Vagina (tissue), 2 donors: Measurements from ENCODE around the gene KLHL2. TPM values are rescaled to one million over a fixed set of nuclear protein-coding genes. Genes with fewer than 3 reads are reported as not detected.
"Not testable (repeated sequence)": the region's sequence is repeated elsewhere in the genome, so short reads cannot be mapped to it uniquely, and the experiment has no call there.

Experiments used
- DNase-seq, 2 donors: peaks; one replicate each; pipeline ENCODE4 v3.0.0-alpha.2; 2017; ENCODE audit errors: extremely low spot score in 2 of 2
- H3K27ac ChIP-seq: fragments of 200-600 bp; sonication (generic); one replicate; pipeline ENCODE4 v1.5.1; 2019
- H3K27me3 ChIP-seq: fragments of 200-600 bp; sonication (generic); one replicate; pipeline ENCODE4 v1.5.1; 2019
- H3K36me3 ChIP-seq, 2 donors: fragments of 200-600 bp; sonication (generic); one replicate each; pipeline ENCODE4 v1.5.1; 2017 to 2019
- H3K4me1 ChIP-seq: fragments of 200-600 bp; sonication (generic); one replicate; pipeline ENCODE4 v1.5.1; 2019
- H3K4me3 ChIP-seq, 2 donors: fragments of 200-600 bp; sonication (generic); 1 replicate in 1 of 2; 2 replicates in 1 of 2; pipeline ENCODE4 v1.5.1; 2016 to 2019
- H3K9me3 ChIP-seq: fragments of 200-600 bp; sonication (generic); one replicate; pipeline ENCODE4 v1.5.1; 2019
- POLR2A ChIP-seq, 2 donors: fragments of 450-650 bp; IDR thresholded peaks; one replicate each; pipeline ENCODE4 v1.6.1; 2017; ENCODE audit warnings: antibody characterized with exemption in 2 of 2, mild to moderate bottlenecking in 2 of 2, moderate library complexity in 2 of 2
- POLR2AphosphoS5 ChIP-seq, 2 donors: sonication (generic); formaldehyde crosslinking; IDR thresholded peaks; one replicate each; pipeline ENCODE4 v1.9.0; 2017; ENCODE audit warnings: antibody characterized with exemption in 2 of 2, mild to moderate bottlenecking in 2 of 2, low read depth in 1 of 2; ENCODE audit not compliant: insufficient read depth in 1 of 2
- intact Hi-C: fragments of 100-400 bp; cut with DNase I; formaldehyde crosslinking; loops from one replicate; pipeline ENCODE4 v1.15.1; 2023
- total RNA-seq: library from RNA; depleted of rRNA; stranded (reverse); fragments of >200 nt; gene quantifications from one replicate; pipeline ENCODE4 v1.2.3, GENCODE V29; 2016
- TF ChIP-seq, protein P1 (sequence below), 3 experiments: fragments of 450-650 bp in 2 of 3; fragments of 200-600 bp in 1 of 3; sonication (generic) in 1 of 3; IDR thresholded peaks; one replicate each; pipeline ENCODE4 v1.5.1; 2017 to 2019; ENCODE audit warnings: antibody characterized with exemption in 3 of 3, mild to moderate bottlenecking in 2 of 3, moderate library complexity in 2 of 3

The KLHL2 gene
- total RNA-seq, 1 donor from 2014 or later = 29.5 TPM

DNA sequence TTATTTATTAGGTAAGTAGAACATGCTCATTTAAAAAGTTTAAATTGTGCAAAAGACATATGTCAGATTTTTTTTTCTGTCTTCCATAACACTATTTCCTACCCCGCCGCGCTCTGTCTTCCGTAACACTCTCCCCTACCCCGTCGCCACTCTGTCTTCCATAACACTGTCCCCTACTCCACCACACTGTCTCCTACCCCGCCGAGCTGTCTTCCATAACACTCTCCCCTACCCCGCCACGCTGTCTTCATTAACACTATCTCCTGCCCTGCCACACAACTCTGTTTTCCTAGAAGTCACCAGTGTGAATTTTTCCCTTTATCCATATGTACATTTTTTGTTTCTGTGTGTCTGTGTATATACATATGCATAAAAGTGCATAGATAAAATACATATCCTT, 124.5 kb downstream of the KLHL2 start:
- intact Hi-C loops = no loop called here
- Histone ChIP-seq H3K4me3 (no peak overlapping the region), H3K36me3 (no peaks in the 10 kb centered on the region), H3K27ac (no peak overlapping the region), H3K27me3 (no peaks in the 10 kb centered on the region), H3K4me1 (peaks cover 38% of the 10 kb centered on the region), H3K9me3 (no peaks in the 10 kb centered on the region)
- TF ChIP-seq, protein P1, sequence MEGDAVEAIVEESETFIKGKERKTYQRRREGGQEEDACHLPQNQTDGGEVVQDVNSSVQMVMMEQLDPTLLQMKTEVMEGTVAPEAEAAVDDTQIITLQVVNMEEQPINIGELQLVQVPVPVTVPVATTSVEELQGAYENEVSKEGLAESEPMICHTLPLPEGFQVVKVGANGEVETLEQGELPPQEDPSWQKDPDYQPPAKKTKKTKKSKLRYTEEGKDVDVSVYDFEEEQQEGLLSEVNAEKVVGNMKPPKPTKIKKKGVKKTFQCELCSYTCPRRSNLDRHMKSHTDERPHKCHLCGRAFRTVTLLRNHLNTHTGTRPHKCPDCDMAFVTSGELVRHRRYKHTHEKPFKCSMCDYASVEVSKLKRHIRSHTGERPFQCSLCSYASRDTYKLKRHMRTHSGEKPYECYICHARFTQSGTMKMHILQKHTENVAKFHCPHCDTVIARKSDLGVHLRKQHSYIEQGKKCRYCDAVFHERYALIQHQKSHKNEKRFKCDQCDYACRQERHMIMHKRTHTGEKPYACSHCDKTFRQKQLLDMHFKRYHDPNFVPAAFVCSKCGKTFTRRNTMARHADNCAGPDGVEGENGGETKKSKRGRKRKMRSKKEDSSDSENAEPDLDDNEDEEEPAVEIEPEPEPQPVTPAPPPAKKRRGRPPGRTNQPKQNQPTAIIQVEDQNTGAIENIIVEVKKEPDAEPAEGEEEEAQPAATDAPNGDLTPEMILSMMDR (IDR thresholded peaks at IDR 0.05) = no peak
- no peak for DNase-seq

DNA sequence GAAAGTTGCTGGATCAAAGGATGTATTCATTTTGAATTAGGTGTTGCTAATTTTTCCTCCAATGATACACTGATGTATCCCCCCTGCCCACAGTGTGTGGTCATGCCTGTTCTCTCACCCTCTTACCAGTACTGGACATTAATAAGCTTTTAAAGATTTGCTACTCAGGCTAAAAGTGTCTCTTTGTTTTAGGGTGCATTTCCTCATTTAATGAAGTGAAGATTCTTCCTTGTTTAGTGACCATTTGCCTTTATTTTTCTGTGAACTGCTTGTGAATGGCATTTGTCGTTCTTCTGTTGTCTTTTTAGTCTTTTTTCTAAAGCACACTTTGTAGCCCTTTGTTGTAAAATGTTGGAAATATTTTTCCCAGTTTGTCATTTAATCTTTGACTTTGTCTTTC, 125.1 kb downstream of the KLHL2 start:
- Histone ChIP-seq H3K27me3 (no peaks in the 10 kb centered on the region), H3K36me3 (no peaks in the 10 kb centered on the region), H3K4me1 (peaks cover 38% of the 10 kb centered on the region), H3K9me3 (no peaks in the 10 kb centered on the region), H3K27ac (no peak overlapping the region), H3K4me3 (no peak overlapping the region)
- no peak for DNase-seq
- intact Hi-C loops = no loop called here
- TF ChIP-seq, protein P1 (IDR thresholded peaks at IDR 0.05) = no peak
- TF ChIP-seq POLR2AphosphoS5 (IDR thresholded peaks at IDR 0.05; ENCODE audit: insufficient read depth in 1 of 2, low read depth in 1 of 2) (no peak), POLR2A (IDR thresholded peaks at IDR 0.05) (no peak)

DNA sequence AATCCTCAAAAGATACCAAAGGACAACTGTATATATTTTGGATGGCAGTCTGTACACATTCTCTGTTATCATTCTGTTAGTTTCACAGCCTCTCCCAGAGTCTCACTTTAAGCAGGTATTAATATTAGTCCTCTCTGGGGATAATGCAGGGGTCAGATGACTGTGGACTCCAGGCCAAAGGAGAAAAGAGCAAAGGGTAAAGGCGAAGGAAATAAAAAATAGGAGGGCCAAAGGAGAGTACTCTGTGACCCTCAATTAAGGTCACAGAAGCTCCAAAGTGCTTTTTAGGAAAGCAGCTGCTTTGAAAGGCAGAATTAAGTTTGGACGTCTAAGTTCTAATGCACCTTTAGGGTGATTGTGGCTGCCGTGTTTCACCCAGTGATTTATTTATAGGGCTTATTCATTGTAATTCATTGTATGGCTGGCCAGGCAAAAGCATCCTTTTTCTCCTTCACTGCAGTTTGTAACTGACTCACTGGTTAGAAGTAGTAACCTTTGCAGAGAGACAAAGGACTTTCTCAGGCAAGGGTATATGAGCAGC, 127.9 kb downstream of the KLHL2 start:
- Histone ChIP-seq H3K4me3 (no peak overlapping the region), H3K9me3 (no peaks in the 10 kb centered on the region), H3K4me1 (peaks cover 17% of the 10 kb centered on the region), H3K36me3 (peaks cover 0 to 3% of the 10 kb centered on the region in 2 donors), H3K27ac (no peak overlapping the region), H3K27me3 (no peaks in the 10 kb centered on the region)
- intact Hi-C loops = no loop called here
- TF ChIP-seq, protein P1 (IDR thresholded peaks at IDR 0.05) = no peak
- TF ChIP-seq POLR2AphosphoS5 (IDR thresholded peaks at IDR 0.05; ENCODE audit: insufficient read depth in 1 of 2, low read depth in 1 of 2) (no peak), POLR2A (IDR thresholded peaks at IDR 0.05) (no peak)
- DNase-seq = no peak

DNA sequence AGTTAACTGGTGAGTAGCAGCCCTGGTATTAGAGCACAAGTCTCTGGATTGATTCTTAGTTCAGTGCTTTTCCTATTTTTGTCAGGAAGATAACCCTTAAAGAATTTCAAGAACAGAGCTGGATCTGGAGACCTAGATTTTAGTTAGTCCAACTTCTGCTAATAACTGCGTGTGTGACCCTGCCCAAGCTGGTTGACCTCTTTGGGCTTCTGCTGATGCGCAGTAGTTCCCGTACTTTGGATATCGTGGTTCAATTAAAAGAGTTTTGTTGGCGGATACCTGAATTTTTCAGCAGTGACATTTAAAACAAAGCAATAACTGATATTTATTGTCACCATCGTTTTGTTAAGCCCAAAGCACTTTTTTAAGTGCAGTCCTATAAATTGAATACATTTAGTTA, 129.4 kb downstream of the KLHL2 start:
- intact Hi-C loops = no loop called here
- no peak for DNase-seq
- TF ChIP-seq POLR2A (IDR thresholded peaks at IDR 0.05) (no peak), POLR2AphosphoS5 (IDR thresholded peaks at IDR 0.05; ENCODE audit: insufficient read depth in 1 of 2, low read depth in 1 of 2) (no peak)
- TF ChIP-seq, protein P1 (IDR thresholded peaks at IDR 0.05) = no peak
- no peaks in the 10 kb centered on the region for H3K27me3 ChIP-seq
- H3K4me3 ChIP-seq = no peak overlapping the region
- H3K27ac ChIP-seq = no peak overlapping the region
- H3K36me3 ChIP-seq = peaks cover 0 to 7% of the 10 kb centered on the region in 2 donors
- no peaks in the 10 kb centered on the region for H3K9me3 ChIP-seq
- peaks cover 9% of the 10 kb centered on the region for H3K4me1 ChIP-seq

DNA sequence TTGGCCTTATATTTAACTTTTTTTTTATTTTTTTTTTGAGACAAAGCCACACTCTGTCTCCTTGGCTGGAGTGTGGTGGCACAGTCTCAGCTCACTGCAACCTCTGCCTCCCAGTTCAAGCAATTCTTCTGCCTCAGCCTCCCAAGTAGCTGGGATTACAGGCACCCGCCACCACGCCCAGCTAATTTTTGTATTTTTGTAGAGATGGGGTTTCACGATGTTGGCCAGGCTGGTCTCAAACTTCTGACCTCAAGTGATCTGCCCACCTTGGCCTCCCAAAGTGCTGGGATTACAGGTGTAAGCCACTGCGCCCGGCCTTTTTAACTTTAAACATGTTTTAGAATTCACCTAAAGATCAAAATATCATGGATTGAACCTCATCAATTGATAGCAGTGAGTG, 135.0 kb downstream of the KLHL2 start:
- H3K36me3 ChIP-seq = peaks cover 0 to 17% of the 10 kb centered on the region in 2 donors
- H3K4me1 ChIP-seq, H3K4me3 ChIP-seq, intact Hi-C loops, H3K27me3 ChIP-seq, H3K9me3 ChIP-seq, DNase-seq, H3K27ac ChIP-seq: not testable (repeated sequence)
